MCF 10A (cell line): ENCODE results near the gene RAPGEF3. TPM values are rescaled to one million over a fixed set of nuclear protein-coding genes. Genes with fewer than 3 reads are reported as not detected.
A peak's percentile ranks its signal among the peaks of the same experiment; 100 is the strongest.

ENCODE experiments used
- BruUV-seq: library from RNA; stranded (reverse); fragments of 400-500 nt; replicated peaks from 2 replicates; lab custom pipeline; 2021; lab: Mats Ljungman, UMichigan
- CTCF ChIA-PET: fragments of 300-600 bp; sonication (Branson Sonifier 250); formaldehyde crosslinking; extraction: SDS; loops from one replicate; lab custom pipeline; 2021; ENCODE audit warnings: antibody characterized with exemption, inconsistent platforms; lab: Yijun Ruan, JAX
- POLR2A ChIA-PET: fragments of 300-600, 350-650 bp; sonication (Branson Sonifier 250); formaldehyde crosslinking; extraction: SDS; loops from one replicate; lab custom pipeline; 2020; ENCODE audit warnings: antibody characterized with exemption, inconsistent platforms; lab: Yijun Ruan, JAX
- DNase-seq: peaks from one replicate; pipeline ENCODE4 v3.0.0-alpha.2; 2018; ENCODE audit not compliant: unreplicated experiment
- H3K27ac Mint-ChIP-seq: one replicate; pipeline ENCODE4 v1.8.0; 2022; ENCODE audit warnings: mild to moderate bottlenecking, low read depth, mixed read lengths; ENCODE audit not compliant: unreplicated experiment
- H3K27me3 Mint-ChIP-seq: one replicate; pipeline ENCODE4 v1.8.0; 2022; ENCODE audit warnings: mixed read lengths; ENCODE audit not compliant: insufficient read depth, unreplicated experiment
- H3K36me3 Mint-ChIP-seq: one replicate; pipeline ENCODE4 v1.8.0; 2022; ENCODE audit warnings: mild to moderate bottlenecking, moderate library complexity, mixed read lengths; ENCODE audit not compliant: insufficient read depth, unreplicated experiment
- H3K4me1 Mint-ChIP-seq: one replicate; pipeline ENCODE4 v1.8.0; 2022; ENCODE audit warnings: mixed read lengths; ENCODE audit not compliant: insufficient read depth, unreplicated experiment
- H3K4me3 Mint-ChIP-seq: one replicate; pipeline ENCODE4 v1.8.0; 2022; ENCODE audit warnings: mild to moderate bottlenecking, moderate library complexity, mixed read lengths; ENCODE audit not compliant: unreplicated experiment
- H3K9me3 Mint-ChIP-seq: one replicate; pipeline ENCODE4 v1.8.0; 2022; ENCODE audit warnings: mixed read lengths; ENCODE audit not compliant: unreplicated experiment
- CTCF ChIP-seq: fragments of 200-600 bp; IDR thresholded peaks from one replicate; pipeline ENCODE4 v1.8.0; 2022; ENCODE audit warnings: antibody characterized with exemption, mild to moderate bottlenecking; ENCODE audit not compliant: unreplicated experiment
- intact Hi-C: fragments of 100-400 bp; cut with micrococcal nuclease; formaldehyde crosslinking; loops from 2 replicates; pipeline ENCODE4 v1.14.1; 2022
- total RNA-seq: library from RNA; stranded (reverse); gene quantifications from 2 replicates; pipeline ENCODE4 v1.2.3, GENCODE V29; 2022

Gene RAPGEF3
- total RNA-seq, 1 experiment from 2014 or later: 1.4 TPM

- no peak for DNase-seq
- BruUV-seq: no TSS peak
- no peaks in the 10 kb centered on the region for H3K27me3 Mint-ChIP-seq
- intact Hi-C loops: no loop called here
- no peak overlapping the region for H3K4me3 Mint-ChIP-seq
- ChIA-PET POLR2A (interaction anchor here (0.6 to 5.8 kb wide), 11 partner anchors 10 to 94 kb away, joined by 3 to 38 read pairs (median 5); partner anchors contain the start of genes HDAC7 and RAPGEF3), CTCF (interaction anchor here (0.6 to 38.2 kb wide), 13 partner anchors 10 to 79 kb away, joined by 3 to 843 read pairs (median 5); partner anchors contain the start of genes RAPGEF3 and RPAP3)
- no peaks in the 10 kb centered on the region for H3K36me3 Mint-ChIP-seq
- H3K4me1 Mint-ChIP-seq: peaks cover 15% of the 10 kb centered on the region
- no peak for TF ChIP-seq CTCF
- H3K27ac Mint-ChIP-seq: no peak overlapping the region
- H3K9me3 Mint-ChIP-seq: no peaks in the 10 kb centered on the region
These were observed 10.8 kb upstream of the RAPGEF3 start for GRCh38 chr12:47769234-47770085.

GRCh38 chr12:47768323-47768811 lies 9.7 kb upstream of the RAPGEF3 start:
- TF ChIP-seq CTCF: no peak
- intact Hi-C loops: no loop called here
- DNase-seq: peak; percentile 70
- CTCF ChIA-PET: interaction anchor here (0.5 to 38.2 kb wide), 12 partner anchors 11 to 419 kb away, joined by 3 to 843 read pairs (median 10); partner anchors contain the start of gene RAPGEF3
- BruUV-seq: no TSS peak
- Mint-ChIP-seq H3K4me3 (no peak overlapping the region), H3K36me3 (no peaks in the 10 kb centered on the region), H3K4me1 (peaks cover 22% of the 10 kb centered on the region), H3K9me3 (no peaks in the 10 kb centered on the region), H3K27me3 (no peaks in the 10 kb centered on the region), H3K27ac (no peak overlapping the region)
- POLR2A ChIA-PET: interaction anchor here (0.7 to 5.8 kb wide), 7 partner anchors 9 to 94 kb away, joined by 3 to 38 read pairs (median 12); partner anchors contain the start of genes HDAC7 and RAPGEF3

- Mint-ChIP-seq H3K36me3 (no peaks in the 10 kb centered on the region), H3K9me3 (no peaks in the 10 kb centered on the region), H3K27me3 (no peaks in the 10 kb centered on the region), H3K4me3 (no peak overlapping the region), H3K27ac (peak overlapping the region; percentile 57), H3K4me1 (peaks cover 23% of the 10 kb centered on the region)
- no TSS peak for BruUV-seq
- DNase-seq: peak; percentile 82
- intact Hi-C loops: loop anchor here (1.0 kb wide), 2 partner anchors 25 to 52 kb away; no protein-coding TSS in a partner anchor
- CTCF ChIA-PET: interaction anchor here (0.6 to 38.2 kb wide), 17 partner anchors 10 to 386 kb away, joined by 3 to 843 read pairs (median 6); partner anchors contain the start of gene RAPGEF3
- peak; percentile 47 for TF ChIP-seq CTCF
- POLR2A ChIA-PET: interaction anchor here (0.7 to 5.8 kb wide), 4 partner anchors 10 to 53 kb away, joined by 3 to 38 read pairs (median 16); partner anchors contain the start of gene HDAC7
These were observed 8.6 kb upstream of the RAPGEF3 start for GRCh38 chr12:47767216-47767724.
